Measurements from ENCODE around the gene CPVL. TPM values are rescaled to one million over a fixed set of nuclear protein-coding genes. Genes with fewer than 3 reads are reported as not detected.

Gene CPVL
- total and polyA plus RNA-seq, 2 donors (not counting 1 experiment from before 2014, with no cell fraction given) = 0.17 TPM; not detected in 1

DNA sequence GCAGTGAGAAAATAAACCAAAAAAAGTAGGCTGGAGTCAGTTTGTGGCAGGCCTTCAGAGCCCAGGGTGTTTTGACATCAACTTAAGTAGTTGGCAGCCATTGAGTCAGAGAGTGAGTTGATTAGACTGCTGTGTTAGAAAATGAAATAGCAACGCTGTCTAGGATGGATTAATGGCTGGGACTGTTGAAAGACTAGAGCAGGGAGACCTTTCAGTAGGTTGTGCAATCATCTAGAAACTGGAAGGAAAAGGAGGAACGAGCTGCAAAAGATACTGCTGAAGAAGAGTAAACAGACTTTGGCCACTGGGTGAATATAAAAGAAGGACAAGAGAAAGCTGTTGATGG, 159.6 kb downstream of the CPVL start:
- H3K4me1 ChIP-seq (ENCODE audit: control insufficient read depth, extremely low read depth, insufficient read depth, low read length) = peaks cover 11% of the 10 kb centered on the region
- H3K79me2 ChIP-seq (ENCODE audit: control insufficient read depth, insufficient read depth, low read length) = no peaks in the 10 kb centered on the region
- no peaks in the 10 kb centered on the region for H4K20me1 ChIP-seq (ENCODE audit: control insufficient read depth, extremely low read depth, insufficient read depth, low read length)
- no peak overlapping the region for H3K4me2 ChIP-seq (ENCODE audit: extremely low read depth, insufficient read depth, low read length)
- no peaks in the 10 kb centered on the region for H3K9me3 ChIP-seq (ENCODE audit: control insufficient read depth, insufficient read depth, low read depth, low read length)
- H2AFZ ChIP-seq (ENCODE audit: low read length) = no peak overlapping the region
- no peak overlapping the region for H3K9ac ChIP-seq (ENCODE audit: insufficient read depth, low read length)
- no peak overlapping the region for H3K4me3 ChIP-seq (replicated peaks in 1 of 4; ENCODE audit: control extremely low read depth in 1 of 4, insufficient read depth in 1 of 4, low read depth in 3 of 4, low read length in 4 of 4)
- H3K27me3 ChIP-seq (ENCODE audit: control insufficient read depth, insufficient read depth, low read length) = no peaks in the 10 kb centered on the region
- H3K27ac ChIP-seq (ENCODE audit: insufficient read depth, low read length) = no peak overlapping the region
- TF ChIP-seq, protein P1, sequence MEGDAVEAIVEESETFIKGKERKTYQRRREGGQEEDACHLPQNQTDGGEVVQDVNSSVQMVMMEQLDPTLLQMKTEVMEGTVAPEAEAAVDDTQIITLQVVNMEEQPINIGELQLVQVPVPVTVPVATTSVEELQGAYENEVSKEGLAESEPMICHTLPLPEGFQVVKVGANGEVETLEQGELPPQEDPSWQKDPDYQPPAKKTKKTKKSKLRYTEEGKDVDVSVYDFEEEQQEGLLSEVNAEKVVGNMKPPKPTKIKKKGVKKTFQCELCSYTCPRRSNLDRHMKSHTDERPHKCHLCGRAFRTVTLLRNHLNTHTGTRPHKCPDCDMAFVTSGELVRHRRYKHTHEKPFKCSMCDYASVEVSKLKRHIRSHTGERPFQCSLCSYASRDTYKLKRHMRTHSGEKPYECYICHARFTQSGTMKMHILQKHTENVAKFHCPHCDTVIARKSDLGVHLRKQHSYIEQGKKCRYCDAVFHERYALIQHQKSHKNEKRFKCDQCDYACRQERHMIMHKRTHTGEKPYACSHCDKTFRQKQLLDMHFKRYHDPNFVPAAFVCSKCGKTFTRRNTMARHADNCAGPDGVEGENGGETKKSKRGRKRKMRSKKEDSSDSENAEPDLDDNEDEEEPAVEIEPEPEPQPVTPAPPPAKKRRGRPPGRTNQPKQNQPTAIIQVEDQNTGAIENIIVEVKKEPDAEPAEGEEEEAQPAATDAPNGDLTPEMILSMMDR (conservative IDR thresholded peaks at IDR 0.05 in 1 of 2, IDR thresholded peaks at IDR 0.05 in 1 of 2; ENCODE audit: low read depth in 1 of 2, low read length in 2 of 2) = no peak
- TF ChIP-seq EZH2 (IDR thresholded peaks at IDR 0.05; ENCODE audit: low read length, missing control alignments) = no peak
- no peaks in the 10 kb centered on the region for H3K36me3 ChIP-seq (ENCODE audit: control insufficient read depth, insufficient read depth, low read length)
- DNase-seq (ENCODE audit: low read depth in 2 of 2) = peak; percentile 82 to 96

DNA sequence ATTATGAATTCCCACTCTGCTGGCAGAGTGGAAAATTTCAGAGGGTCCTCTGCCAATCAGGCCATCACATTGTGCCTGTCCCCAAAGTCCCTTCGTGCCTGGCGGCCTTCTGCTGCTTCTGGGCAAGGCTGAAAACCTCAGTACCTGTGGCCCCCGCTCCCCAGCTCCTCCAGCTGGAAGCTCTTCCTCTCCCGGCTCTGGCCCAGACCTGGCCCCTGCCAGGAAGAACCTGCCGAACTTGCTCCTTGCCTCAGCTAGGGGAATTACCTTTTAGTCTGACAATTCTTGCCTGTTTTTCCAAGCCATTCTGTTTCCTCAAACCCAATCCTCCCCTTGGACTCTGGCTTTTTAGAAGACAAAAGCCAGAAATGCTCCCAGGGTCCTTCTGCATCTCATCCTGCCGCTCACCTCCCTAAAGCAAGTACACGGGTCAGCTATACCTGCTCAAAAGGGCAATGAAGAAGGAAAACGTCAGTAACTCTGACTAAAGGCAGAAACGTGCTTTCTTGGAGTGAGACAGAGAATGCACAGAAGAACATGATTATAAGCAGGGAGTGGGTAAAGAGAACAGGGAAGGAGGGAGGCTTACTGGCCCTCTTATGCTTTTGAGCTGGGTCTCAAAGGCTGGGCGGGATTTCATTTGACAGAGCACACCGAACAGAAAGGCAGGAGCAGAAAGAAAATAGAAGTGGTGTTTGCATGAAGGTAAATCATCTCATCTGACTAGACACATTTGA, 160.1 kb downstream of the CPVL start:
- no peak overlapping the region for H3K9ac ChIP-seq (ENCODE audit: insufficient read depth, low read length)
- no peaks in the 10 kb centered on the region for H4K20me1 ChIP-seq (ENCODE audit: control insufficient read depth, extremely low read depth, insufficient read depth, low read length)
- DNase-seq (ENCODE audit: low read depth in 2 of 2) = no peak
- no peak overlapping the region for H3K4me3 ChIP-seq (replicated peaks in 1 of 4; ENCODE audit: control extremely low read depth in 1 of 4, insufficient read depth in 1 of 4, low read depth in 3 of 4, low read length in 4 of 4)
- peaks cover 11% of the 10 kb centered on the region for H3K4me1 ChIP-seq (ENCODE audit: control insufficient read depth, extremely low read depth, insufficient read depth, low read length)
- H3K79me2 ChIP-seq (ENCODE audit: control insufficient read depth, insufficient read depth, low read length) = no peaks in the 10 kb centered on the region
- H2AFZ ChIP-seq (ENCODE audit: low read length) = no peak overlapping the region
- H3K27me3 ChIP-seq (ENCODE audit: control insufficient read depth, insufficient read depth, low read length) = no peaks in the 10 kb centered on the region
- no peak overlapping the region for H3K27ac ChIP-seq (ENCODE audit: insufficient read depth, low read length)
- H3K36me3 ChIP-seq (ENCODE audit: control insufficient read depth, insufficient read depth, low read length) = no peaks in the 10 kb centered on the region
- H3K4me2 ChIP-seq (ENCODE audit: extremely low read depth, insufficient read depth, low read length) = no peak overlapping the region
- H3K9me3 ChIP-seq (ENCODE audit: control insufficient read depth, insufficient read depth, low read depth, low read length) = no peaks in the 10 kb centered on the region
- TF ChIP-seq EZH2 (IDR thresholded peaks at IDR 0.05; ENCODE audit: low read length, missing control alignments) = no peak

DNA sequence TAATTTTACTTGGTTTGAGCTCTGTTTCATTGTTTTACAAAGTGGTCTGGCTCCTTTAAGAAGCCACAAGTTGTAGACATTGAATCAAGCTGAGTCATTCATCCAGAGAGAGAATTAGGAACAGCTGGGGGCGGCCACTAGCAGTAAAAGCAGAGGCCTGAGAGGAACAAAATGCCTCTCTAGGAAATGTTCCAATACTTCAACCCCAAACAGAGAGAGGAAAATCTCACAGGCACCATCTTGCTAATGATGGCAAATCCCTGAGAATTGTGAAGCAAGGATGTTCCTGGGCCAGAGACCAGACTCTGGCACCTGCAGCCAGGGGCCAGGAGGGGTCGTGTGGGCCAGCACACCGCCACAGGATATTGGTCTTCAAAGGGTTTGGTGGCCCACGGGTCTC, 161.7 kb downstream of the CPVL start:
- Histone ChIP-seq H3K4me2 (ENCODE audit: extremely low read depth, insufficient read depth, low read length) (no peak overlapping the region), H2AFZ (ENCODE audit: low read length) (no peak overlapping the region), H3K27me3 (ENCODE audit: control insufficient read depth, insufficient read depth, low read length) (no peaks in the 10 kb centered on the region), H3K79me2 (ENCODE audit: control insufficient read depth, insufficient read depth, low read length) (no peaks in the 10 kb centered on the region), H3K4me3 (replicated peaks in 1 of 4; ENCODE audit: control extremely low read depth in 1 of 4, insufficient read depth in 1 of 4, low read depth in 3 of 4, low read length in 4 of 4) (no peak overlapping the region), H3K9me3 (ENCODE audit: control insufficient read depth, insufficient read depth, low read depth, low read length) (no peaks in the 10 kb centered on the region), H3K36me3 (ENCODE audit: control insufficient read depth, insufficient read depth, low read length) (no peaks in the 10 kb centered on the region), H3K27ac (ENCODE audit: insufficient read depth, low read length) (no peak overlapping the region), H4K20me1 (ENCODE audit: control insufficient read depth, extremely low read depth, insufficient read depth, low read length) (no peaks in the 10 kb centered on the region), H3K4me1 (ENCODE audit: control insufficient read depth, extremely low read depth, insufficient read depth, low read length) (peaks cover 11% of the 10 kb centered on the region), H3K9ac (ENCODE audit: insufficient read depth, low read length) (no peak overlapping the region)
- peak; percentile 91 to 92 for DNase-seq (ENCODE audit: low read depth in 2 of 2)
- TF ChIP-seq, protein P1 (conservative IDR thresholded peaks at IDR 0.05 in 1 of 2, IDR thresholded peaks at IDR 0.05 in 1 of 2; ENCODE audit: low read depth in 1 of 2, low read length in 2 of 2) = no peak
- TF ChIP-seq EZH2 (IDR thresholded peaks at IDR 0.05; ENCODE audit: low read length, missing control alignments) = no peak

All from fibroblast of lung (primary cell).